Right lobe of liver (tissue), 6 donors: ENCODE data around the gene LMO7. TPM values are rescaled to one million over a fixed set of nuclear protein-coding genes. Genes with fewer than 3 reads are reported as not detected.

Experiments
- ATAC-seq, 4 donors: fragments of 200-7000 bp; cut with Tn5 transposase; one replicate each; pipeline ENCODE4 v1.9.1; 2020; ENCODE audit warnings: mild to moderate bottlenecking in 4 of 4, moderate library complexity in 4 of 4
- DNase-seq, 3 donors: peaks; one replicate each; pipeline ENCODE4 v3.0.0-alpha.2; 2020
- H3K27ac ChIP-seq, 3 donors: fragments of 200-600 bp; one replicate each; pipeline ENCODE4 v1.8.0; 2022
- H3K27me3 ChIP-seq, 2 donors: fragments of 200-600 bp; one replicate each; pipeline ENCODE4 v1.8.0; 2022
- H3K36me3 ChIP-seq, 4 donors: fragments of 200-600 bp; sonication (generic) in 1 of 4; one replicate each; pipeline versions ENCODE4 v1.5.1 to v1.8.0; 2017 to 2022; ENCODE audit warnings: control low read depth in 1 of 4
- H3K4me1 ChIP-seq, 4 donors: fragments of 200-600 bp; sonication (generic) in 1 of 4; one replicate each; pipeline versions ENCODE4 v1.5.1 to v1.8.0; 2017 to 2022; ENCODE audit warnings: control low read depth in 1 of 4
- H3K4me3 ChIP-seq, 3 donors: fragments of 200-600 bp; one replicate each; pipeline ENCODE4 v1.8.0; 2022
- H3K9me3 ChIP-seq, 4 donors: fragments of 200-600 bp; sonication (generic) in 1 of 4; one replicate each; pipeline versions ENCODE4 v1.5.1 to v1.8.0; 2017 to 2022; ENCODE audit warnings: control low read depth in 1 of 4
- CTCF ChIP-seq, 4 donors: fragments of 200-600 bp in 3 of 4; fragments of 450-650 bp in 1 of 4; IDR thresholded peaks; one replicate each; pipeline versions ENCODE4 v1.5.1 to v1.8.0; 2016 to 2022; ENCODE audit warnings: antibody characterized with exemption in 4 of 4, mild to moderate bottlenecking in 2 of 4
- POLR2A ChIP-seq: fragments of 450-650 bp; IDR thresholded peaks from one replicate; pipeline ENCODE4 v1.6.1; 2017; ENCODE audit warnings: antibody characterized with exemption, mild to moderate bottlenecking
- WGBS: methylation state at CpG from one replicate; pipeline ENCODE4 v1.1.6; 2018; ENCODE audit warnings: low coverage, low lambda C conversion rate; ENCODE audit not compliant: insufficient coverage; ENCODE audit errors: missing lambda C conversion rate; 5-methylcytosine and 5-hydroxymethylcytosine counted together
- intact Hi-C, 2 donors: fragments of 100-400 bp; cut with DNase I; formaldehyde crosslinking; loops; one replicate each; pipeline versions ENCODE4 v1.11.2 to v1.14.1; 2022
- total RNA-seq, 6 experiments: library from RNA; depleted of rRNA in 2 of 6; stranded (reverse); fragments of >200 nt in 2 of 6; fragmentation: NEBNext Ultra II Directional in 3 of 6; extraction: Animal tissue kit (Norgen Biotek cat#: 25700) in 3 of 6; gene quantifications; one replicate each; pipeline versions ENCODE4 v1.1.0 to v1.2.4, GENCODE V29; 2016 to 2023
- donor health status: DM: no; HTN: yes; CAD: no.
- donor health status: DM: no; HTN: no; CAD: no.
- donor health status: DM: no; HTN: no; CAD: no.
- donor health status: DM: no; HTN: yes; CAD: no.
- donor health status: DM: no; HTN: yes; CAD: no.

Gene LMO7
- total RNA-seq, 6 experiments from 2014 or later = 42.3 to 60.2 (median 51.1) TPM

- ATAC-seq (no peak), DNase-seq (no peak)
- Histone ChIP-seq H3K4me3 (no peak overlapping the region), H3K36me3 (no peaks in the 10 kb centered on the region), H3K27me3 (no peaks in the 10 kb centered on the region), H3K9me3 (no peaks in the 10 kb centered on the region), H3K4me1 (no peaks in the 10 kb centered on the region), H3K27ac (no peak overlapping the region)
- no peak for TF ChIP-seq POLR2A
- TF ChIP-seq CTCF (IDR thresholded peaks at IDR 0.05) = no peak
- intact Hi-C loops = no loop called here
Measured at GRCh38 chr13:75752826-75753225, 116.7 kb downstream of the LMO7 start.

- Histone ChIP-seq H3K4me1 (peaks cover 0 to 7% (median 3%) of the 10 kb centered on the region in 4 donors), H3K4me3 (no peak overlapping the region), H3K27me3 (no peaks in the 10 kb centered on the region), H3K36me3 (no peaks in the 10 kb centered on the region), H3K27ac (no peak overlapping the region), H3K9me3 (no peaks in the 10 kb centered on the region)
- DNase-seq (no peak), ATAC-seq (no peak)
- intact Hi-C loops = no loop called here
- WGBS = 100% methylated on average over 2 of the region's 3 CpGs
- TF ChIP-seq POLR2A = no peak
- no peak for TF ChIP-seq CTCF (IDR thresholded peaks at IDR 0.05)
Measured at GRCh38 chr13:75754936-75755335, 118.8 kb downstream of the LMO7 start.

GRCh38 chr13:75757336-75757735 is 121.2 kb downstream of the LMO7 start:
- DNase-seq (no peak), ATAC-seq (no peak)
- no peaks in the 10 kb centered on the region for H3K27me3 ChIP-seq
- TF ChIP-seq CTCF (IDR thresholded peaks at IDR 0.05) (no peak), POLR2A (no peak)
- no peak overlapping the region for H3K4me3 ChIP-seq
- H3K27ac ChIP-seq = no peak overlapping the region
- peaks cover 0 to 8% (median 3%) of the 10 kb centered on the region in 4 donors for H3K4me1 ChIP-seq
- intact Hi-C loops = no loop called here
- H3K36me3 ChIP-seq = no peaks in the 10 kb centered on the region
- H3K9me3 ChIP-seq = no peaks in the 10 kb centered on the region

GRCh38 chr13:75759531-75759930 is 123.4 kb downstream of the LMO7 start:
- Histone ChIP-seq H3K27ac (peak overlapping the region in 2 of 3 donors; percentile 80 to 87), H3K4me1 (peaks cover 0 to 19% (median 6%) of the 10 kb centered on the region in 4 donors), H3K27me3 (no peaks in the 10 kb centered on the region), H3K4me3 (no peak overlapping the region), H3K36me3 (no peaks in the 10 kb centered on the region), H3K9me3 (no peaks in the 10 kb centered on the region)
- TF ChIP-seq CTCF (IDR thresholded peaks at IDR 0.05) (no peak), POLR2A (no peak)
- 81% methylated on average over 7 of the region's 7 CpGs for WGBS
- ATAC-seq (no peak), DNase-seq (no peak)
- intact Hi-C loops = no loop called here
